ENCODE measurements around the gene ILDR1. TPM values are rescaled to one million over a fixed set of nuclear protein-coding genes. Genes with fewer than 3 reads are reported as not detected.

Gene ILDR1
- total and polyA plus RNA-seq, 9 donors = 0.48 to 3.0 (median 0.80) TPM; not detected in 3

DNA sequence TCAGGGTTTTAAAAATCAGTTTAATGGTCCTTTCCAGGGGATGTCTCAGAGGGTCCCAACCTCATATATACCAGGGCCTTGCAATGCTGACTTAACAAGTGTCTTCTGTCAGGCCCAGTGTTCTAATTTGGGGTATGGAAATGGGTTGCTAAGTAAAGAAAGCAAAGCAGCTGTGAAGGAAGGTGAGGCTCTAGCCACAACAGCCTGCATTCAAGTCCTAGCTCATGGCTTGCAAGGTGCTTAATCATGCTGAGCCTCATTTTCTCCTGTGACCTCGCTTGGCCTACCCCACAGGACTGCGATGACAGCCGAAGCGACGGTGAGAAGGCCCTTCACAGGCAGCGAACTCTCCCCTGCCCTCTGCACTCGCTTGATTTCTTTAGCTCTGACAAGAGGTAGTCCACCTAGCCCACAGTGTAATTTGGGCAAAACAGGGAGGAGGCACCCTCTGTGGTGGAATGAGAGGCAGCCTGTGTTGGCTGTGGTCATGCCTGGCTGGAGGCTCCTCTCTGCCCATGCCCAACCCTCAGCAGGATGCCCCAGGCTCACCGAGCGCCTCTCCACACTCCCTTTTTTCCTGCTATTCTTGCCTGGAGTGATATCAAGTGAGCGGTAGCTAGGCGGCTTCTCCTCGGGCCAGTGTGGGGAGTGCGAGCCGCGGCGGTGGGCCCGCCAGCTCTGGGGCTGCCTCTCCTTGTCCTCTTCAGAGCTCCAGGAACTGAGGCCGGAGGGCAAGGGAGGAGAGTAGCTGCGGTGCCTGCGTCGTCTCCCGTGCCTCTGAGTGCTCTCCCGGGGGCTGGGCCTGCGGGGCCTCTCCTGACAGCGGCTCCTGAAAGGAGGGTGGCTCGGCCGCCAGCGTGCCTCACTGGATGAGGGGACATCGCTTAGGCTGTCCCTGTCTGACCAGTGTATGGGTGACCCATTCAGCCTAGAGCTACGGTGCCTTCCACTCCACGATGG lies 29.2 kb downstream of the ILDR1 start:
- no peak overlapping the region for H3K4me3 ChIP-seq
- 92 to 93% (median 92%) methylated on average over 31 of the region's 31 CpGs for WGBS, 3 donors
- H3K9me3 ChIP-seq = no peaks in the 10 kb centered on the region
- no peak for TF ChIP-seq EP300 (IDR thresholded peaks at IDR 0.05)
- TF ChIP-seq POLR2A (IDR thresholded peaks at IDR 0.05) = no peak
- TF ChIP-seq, protein P1, sequence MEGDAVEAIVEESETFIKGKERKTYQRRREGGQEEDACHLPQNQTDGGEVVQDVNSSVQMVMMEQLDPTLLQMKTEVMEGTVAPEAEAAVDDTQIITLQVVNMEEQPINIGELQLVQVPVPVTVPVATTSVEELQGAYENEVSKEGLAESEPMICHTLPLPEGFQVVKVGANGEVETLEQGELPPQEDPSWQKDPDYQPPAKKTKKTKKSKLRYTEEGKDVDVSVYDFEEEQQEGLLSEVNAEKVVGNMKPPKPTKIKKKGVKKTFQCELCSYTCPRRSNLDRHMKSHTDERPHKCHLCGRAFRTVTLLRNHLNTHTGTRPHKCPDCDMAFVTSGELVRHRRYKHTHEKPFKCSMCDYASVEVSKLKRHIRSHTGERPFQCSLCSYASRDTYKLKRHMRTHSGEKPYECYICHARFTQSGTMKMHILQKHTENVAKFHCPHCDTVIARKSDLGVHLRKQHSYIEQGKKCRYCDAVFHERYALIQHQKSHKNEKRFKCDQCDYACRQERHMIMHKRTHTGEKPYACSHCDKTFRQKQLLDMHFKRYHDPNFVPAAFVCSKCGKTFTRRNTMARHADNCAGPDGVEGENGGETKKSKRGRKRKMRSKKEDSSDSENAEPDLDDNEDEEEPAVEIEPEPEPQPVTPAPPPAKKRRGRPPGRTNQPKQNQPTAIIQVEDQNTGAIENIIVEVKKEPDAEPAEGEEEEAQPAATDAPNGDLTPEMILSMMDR (IDR thresholded peaks at IDR 0.05) = no peak
- no peaks in the 10 kb centered on the region for H3K4me1 ChIP-seq (ENCODE audit: insufficient read depth)
- H3K36me3 ChIP-seq = no peaks in the 10 kb centered on the region
- no peak overlapping the region for H3K27ac ChIP-seq
- intact Hi-C loops (cut with DNase I) = no loop called here
- no peak for DNase-seq
- no peaks in the 10 kb centered on the region for H3K27me3 ChIP-seq

DNA sequence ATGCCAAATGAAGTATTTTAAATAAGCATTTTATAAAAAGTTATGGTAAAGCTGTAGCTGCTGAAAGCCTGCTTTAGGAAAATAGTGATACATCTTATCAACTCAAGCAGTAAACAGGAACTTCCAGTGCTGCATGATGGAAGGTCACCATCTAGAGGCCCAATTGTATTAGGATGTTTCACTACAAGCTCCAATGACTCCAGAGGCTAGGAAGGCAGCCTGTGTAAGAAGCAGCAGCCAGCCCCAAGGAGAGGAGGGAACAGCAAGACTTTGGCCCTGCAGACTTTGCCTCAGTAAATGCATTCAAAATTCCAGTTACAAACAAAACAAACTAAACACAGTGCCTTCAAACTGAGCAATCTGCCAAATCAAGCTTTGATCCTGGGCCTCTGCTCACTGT lies 32.1 kb downstream of the ILDR1 start:
- Histone ChIP-seq H3K9me3 (no peaks in the 10 kb centered on the region), H3K27me3 (no peaks in the 10 kb centered on the region), H3K4me1 (ENCODE audit: insufficient read depth) (no peaks in the 10 kb centered on the region), H3K36me3 (no peaks in the 10 kb centered on the region), H3K27ac (no peak overlapping the region), H3K4me3 (no peak overlapping the region)
- intact Hi-C loops (cut with DNase I) = no loop called here
- TF ChIP-seq POLR2A (IDR thresholded peaks at IDR 0.05) = no peak
- TF ChIP-seq, protein P1 (IDR thresholded peaks at IDR 0.05) = no peak
- TF ChIP-seq EP300 (IDR thresholded peaks at IDR 0.05) = no peak
- no peak for DNase-seq

DNA sequence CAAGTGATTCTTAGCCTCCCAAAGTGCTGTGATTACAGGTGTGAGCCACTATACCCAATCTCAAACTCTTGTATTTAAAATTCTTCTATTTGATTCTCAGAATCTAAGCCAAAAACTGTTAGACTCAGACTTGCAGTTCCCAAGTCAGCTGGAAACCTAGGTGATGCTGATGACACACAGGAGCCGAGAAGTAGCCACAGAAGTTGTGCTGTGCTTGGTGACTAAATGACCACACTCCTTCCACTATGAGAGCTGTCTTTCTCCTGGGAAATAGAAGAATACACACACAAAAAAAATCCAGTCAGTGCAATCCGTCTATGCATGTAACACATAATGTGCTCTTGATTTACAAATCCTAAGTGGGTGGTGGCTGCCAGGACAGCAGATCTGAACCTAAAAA lies 33.9 kb downstream of the ILDR1 start:
- WGBS, 3 donors = 77 to 84% (median 79%) methylated on average over 2 of the region's 2 CpGs
- TF ChIP-seq EP300 (IDR thresholded peaks at IDR 0.05) (no peak), POLR2A (IDR thresholded peaks at IDR 0.05) (no peak)
- TF ChIP-seq, protein P1 (IDR thresholded peaks at IDR 0.05) = no peak

GRCh38 chr3:121985846-121986245 lies 36.2 kb downstream of the ILDR1 start:
- Histone ChIP-seq H3K36me3 (no peaks in the 10 kb centered on the region), H3K4me3 (no peak overlapping the region), H3K9me3 (no peaks in the 10 kb centered on the region), H3K27ac (no peak overlapping the region), H3K27me3 (no peaks in the 10 kb centered on the region), H3K4me1 (ENCODE audit: insufficient read depth) (no peaks in the 10 kb centered on the region)
- TF ChIP-seq, protein P1 (IDR thresholded peaks at IDR 0.05) = no peak
- TF ChIP-seq EP300 (IDR thresholded peaks at IDR 0.05) (no peak), POLR2A (IDR thresholded peaks at IDR 0.05) (no peak)
- whole genome bisulfite sequencing, 3 donors = 74 to 81% (median 80%) methylated on average over 2 of the region's 2 CpGs
- DNase-seq = no peak
- intact Hi-C loops (cut with DNase I) = no loop called here

More for the DNA sequence above, 33.9 kb downstream of the ILDR1 start:
- no peaks in the 10 kb centered on the region for H3K9me3 ChIP-seq
- H3K36me3 ChIP-seq = no peaks in the 10 kb centered on the region
- no peak for DNase-seq
- no peaks in the 10 kb centered on the region for H3K4me1 ChIP-seq (ENCODE audit: insufficient read depth)
- intact Hi-C loops (cut with DNase I) = no loop called here
- no peaks in the 10 kb centered on the region for H3K27me3 ChIP-seq
- no peak overlapping the region for H3K27ac ChIP-seq
- H3K4me3 ChIP-seq = no peak overlapping the region
